Breast epithelium (tissue), 4 donors: ENCODE results near the gene LRAT. TPM values are rescaled to one million over a fixed set of nuclear protein-coding genes. Genes with fewer than 3 reads are reported as not detected.

ENCODE experiments used
- DNase-seq, 2 donors: peaks; one replicate each; pipeline ENCODE4 v3.0.0-alpha.2; 2019; ENCODE audit warnings: low spot score in 2 of 2
- H3K27ac ChIP-seq, 2 donors: fragments of 200-600 bp; sonication (generic) in 1 of 2; one replicate each; pipeline ENCODE4 v1.5.1; 2016 to 2019; ENCODE audit warnings: mild to moderate bottlenecking in 1 of 2
- H3K27me3 ChIP-seq, 2 donors: fragments of 200-600 bp; sonication (generic) in 1 of 2; one replicate each; pipeline versions ENCODE4 v1.5.1 to v1.6.0; 2017 to 2019; ENCODE audit warnings: control low read depth in 1 of 2, mild to moderate bottlenecking in 1 of 2
- H3K36me3 ChIP-seq: fragments of 200-600 bp; one replicate; pipeline ENCODE4 v1.5.1; 2019
- H3K4me1 ChIP-seq, 2 donors: fragments of 200-600 bp; sonication (generic); one replicate each; pipeline ENCODE4 v1.5.1; 2016 to 2019; ENCODE audit warnings: control low read depth in 1 of 2
- H3K4me3 ChIP-seq, 3 donors: fragments of 200-600 bp; sonication (generic); 1 replicate in 2 of 3; 2 replicates in 1 of 3; pipeline ENCODE4 v1.5.1; 2016 to 2019; ENCODE audit warnings: mild to moderate bottlenecking in 3 of 3, moderate library complexity in 2 of 3
- H3K9me3 ChIP-seq, 2 donors: fragments of 200-600 bp; sonication (generic) in 1 of 2; one replicate each; pipeline ENCODE4 v1.5.1; 2016 to 2019; ENCODE audit warnings: control low read depth in 1 of 2
- CTCF ChIP-seq, 3 donors: fragments of 450-650 bp; IDR thresholded peaks; one replicate each; pipeline ENCODE4 v1.5.1; 2016 to 2017; ENCODE audit warnings: antibody characterized with exemption in 3 of 3, mild to moderate bottlenecking in 3 of 3, moderate library complexity in 3 of 3
- POLR2A ChIP-seq: fragments of 450-650 bp; IDR thresholded peaks from one replicate; pipeline ENCODE4 v1.6.1; 2016; ENCODE audit warnings: antibody characterized with exemption, mild to moderate bottlenecking, moderate library complexity
- POLR2AphosphoS5 ChIP-seq, 3 donors: sonication (generic); formaldehyde crosslinking; IDR thresholded peaks; one replicate each; pipeline ENCODE4 v1.6.1; 2017; ENCODE audit warnings: antibody characterized with exemption in 3 of 3
- intact Hi-C: fragments of 100-400 bp; cut with DNase I; formaldehyde crosslinking; loops from one replicate; pipeline ENCODE4 v1.15.1; 2023; ENCODE audit warnings: low total_unique reads
- total RNA-seq, 3 donors: library from RNA; depleted of rRNA; stranded (reverse); fragments of >200 nt; gene quantifications; one replicate each; pipeline ENCODE4 v1.1.0, GENCODE V29; 2016

LRAT gene
- 1 to 10 TPM in 2 of 3 donors, not detected in 1; 3.9 to 4.5 TPM for total RNA-seq

- H3K9me3 ChIP-seq, result no peaks in the 10 kb centered on the region
- TF ChIP-seq POLR2AphosphoS5 (IDR thresholded peaks at IDR 0.05) (peak in 1 of 3 donors; percentile 13), POLR2A (no peak), CTCF (IDR thresholded peaks at IDR 0.05) (peak; percentile 31 to 61 (median 52))
- intact Hi-C loops, result no loop called here
- H3K36me3 ChIP-seq, result no peaks in the 10 kb centered on the region
- H3K27ac ChIP-seq, result peak within 1 kb of the TSS; percentile 48 to 57
- H3K4me3 ChIP-seq, result peak within 1 kb of the TSS; percentile 39 to 69 (median 63)
- no peaks in the 10 kb centered on the region for H3K4me1 ChIP-seq
- DNase-seq, result peak; percentile 53 to 64
- peaks cover 0 to 24% of the 10 kb centered on the region in 2 donors for H3K27me3 ChIP-seq
These were observed at the start of gene LRAT for GRCh38 chr4:154743683-154744340. TSS of gene LRAT (plus strand) at chr4:154744000. CDS start at chr4:154744327, 327 bp downstream.

GRCh38 chr4:154707877-154708276, 35.9 kb upstream of the LRAT start:
- intact Hi-C loops, result no loop called here
- DNase-seq, result peak in 1 of 2 donors; percentile 17
- TF ChIP-seq POLR2AphosphoS5 (IDR thresholded peaks at IDR 0.05) (no peak), CTCF (IDR thresholded peaks at IDR 0.05) (no peak), POLR2A (no peak)
- no peaks in the 10 kb centered on the region for H3K36me3 ChIP-seq
- H3K4me1 ChIP-seq, result no peaks in the 10 kb centered on the region
- H3K27ac ChIP-seq, result no peak overlapping the region
- no peak overlapping the region for H3K4me3 ChIP-seq
- H3K9me3 ChIP-seq, result no peaks in the 10 kb centered on the region
- H3K27me3 ChIP-seq, result no peaks in the 10 kb centered on the region

GRCh38 chr4:154709550-154709949, 34.2 kb upstream of the LRAT start:
- intact Hi-C loops, result no loop called here
- no peak overlapping the region for H3K4me3 ChIP-seq
- no peaks in the 10 kb centered on the region for H3K4me1 ChIP-seq
- TF ChIP-seq CTCF (IDR thresholded peaks at IDR 0.05) (no peak), POLR2AphosphoS5 (IDR thresholded peaks at IDR 0.05) (no peak), POLR2A (no peak)
- H3K9me3 ChIP-seq, result no peaks in the 10 kb centered on the region
- no peak overlapping the region for H3K27ac ChIP-seq
- DNase-seq, result no peak
- H3K36me3 ChIP-seq, result no peaks in the 10 kb centered on the region
- no peaks in the 10 kb centered on the region for H3K27me3 ChIP-seq

- TF ChIP-seq CTCF (IDR thresholded peaks at IDR 0.05), result no peak
- TF ChIP-seq POLR2AphosphoS5 (IDR thresholded peaks at IDR 0.05), result no peak
- TF ChIP-seq POLR2A, result no peak
- Histone ChIP-seq H3K4me1 (no peaks in the 10 kb centered on the region), H3K4me3 (no peak overlapping the region), H3K27me3 (no peaks in the 10 kb centered on the region), H3K9me3 (no peaks in the 10 kb centered on the region), H3K36me3 (no peaks in the 10 kb centered on the region), H3K27ac (no peak overlapping the region)
- intact Hi-C loops, result no loop called here
- no peak for DNase-seq
These were observed 32.3 kb upstream of the LRAT start for GRCh38 chr4:154711522-154711921.

GRCh38 chr4:154714339-154715040, 29.3 kb upstream of the LRAT start:
- H3K36me3 ChIP-seq, result no peaks in the 10 kb centered on the region
- no peak overlapping the region for H3K4me3 ChIP-seq
- no peaks in the 10 kb centered on the region for H3K4me1 ChIP-seq
- no peaks in the 10 kb centered on the region for H3K27me3 ChIP-seq
- TF ChIP-seq POLR2A (no peak), POLR2AphosphoS5 (IDR thresholded peaks at IDR 0.05) (no peak), CTCF (IDR thresholded peaks at IDR 0.05) (no peak)
- intact Hi-C loops, result no loop called here
- H3K27ac ChIP-seq, result no peak overlapping the region
- H3K9me3 ChIP-seq, result no peaks in the 10 kb centered on the region
- DNase-seq, result no peak
